ENCODE data around the gene SP2.

DNA sequence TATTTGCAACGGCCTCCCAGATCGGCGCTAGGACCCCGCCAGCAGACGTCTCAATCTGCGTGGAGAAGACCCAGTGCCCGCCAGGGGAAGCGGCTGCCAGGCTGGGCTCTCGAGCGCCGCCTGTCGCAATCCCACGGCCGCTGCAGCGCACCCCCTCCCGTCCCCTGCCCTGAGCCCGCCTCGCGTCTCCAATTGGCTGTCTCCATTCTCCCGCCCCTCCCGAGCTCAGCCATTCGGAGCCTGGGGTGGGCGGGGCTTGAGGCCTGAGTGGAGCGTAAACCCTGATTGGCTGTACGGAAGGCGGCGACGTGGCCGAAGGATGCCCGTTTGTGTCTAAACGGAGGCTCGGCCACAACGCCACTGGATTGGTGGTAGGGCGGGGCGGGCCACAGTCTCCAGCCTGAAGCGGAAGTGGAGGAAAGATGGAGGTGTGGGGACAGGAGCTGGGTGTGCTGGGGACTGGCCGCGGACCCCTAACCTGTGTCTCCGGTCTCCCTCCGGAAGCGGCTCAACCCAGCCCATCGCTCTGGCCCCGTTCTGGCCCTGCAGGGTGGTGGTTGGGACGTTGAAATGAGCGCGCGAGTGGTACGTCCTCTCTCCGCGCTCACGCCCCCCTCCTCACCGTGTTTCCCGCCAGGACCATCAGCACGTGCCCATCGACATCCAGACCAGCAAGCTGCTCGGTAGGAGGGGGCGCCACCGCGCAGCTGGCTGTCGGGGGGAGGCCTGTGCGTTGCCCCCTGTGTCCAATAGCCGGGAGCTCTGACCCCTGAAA is 74.9 kb downstream of the SP2 start, which contains the start of gene CDK5RAP3:
- TF ChIP-seq ZMYM2 (CRISPR knock-in tag; IDR thresholded peaks at IDR 0.05) (peak; percentile 75; the same call in 1 of the 2 replicates), POLR2A (IDR thresholded peaks at IDR 0.05; ENCODE audit: insufficient read depth in 1 of 2, low read depth in 2 of 2, low read length in 2 of 2) (peak; percentile 92 to 95)

All from HepG2 (cell line).